NT2/D1 (cell line): Measurements from ENCODE around the gene PLAAT3.
"Not testable (repeated sequence)": the region's sequence is repeated elsewhere in the genome, so short reads cannot be mapped to it uniquely, and the experiment has no call there.

ENCODE experiments used
- SUZ12 ChIP-seq: IDR thresholded peaks from 2 replicates; pipeline ENCODE4 v1.6.1; 2011; ENCODE audit not compliant: insufficient read length, insufficient read depth; ENCODE audit errors: extremely low read depth
- YY1 ChIP-seq: IDR thresholded peaks from 2 replicates; pipeline ENCODE4 v1.6.1; 2011; ENCODE audit not compliant: insufficient read length, insufficient read depth
- ZNF274 ChIP-seq: IDR thresholded peaks from 2 replicates; pipeline ENCODE4 v1.6.1; 2011; ENCODE audit warnings: mild to moderate bottlenecking, low read depth, low read length

- not testable (repeated sequence) for TF ChIP-seq SUZ12, ZNF274, YY1
These were observed 3.5 kb upstream of the PLAAT3 start for GRCh38 chr11:63617686-63618085.
